Neural crest cell (in vitro differentiated cells): ENCODE measurements around the gene MET. TPM values are rescaled to one million over a fixed set of nuclear protein-coding genes. Genes with fewer than 3 reads are reported as not detected.

Source experiments
- DNase-seq: peaks from one replicate; pipeline ENCODE4 v3.0.0; 2021; ENCODE audit warnings: low read depth, mixed read lengths, low spot score
- H3K27ac Mint-ChIP-seq: one replicate; pipeline ENCODE4 v1.8.0; 2021; ENCODE audit warnings: mild to moderate bottlenecking, mixed read lengths; ENCODE audit not compliant: unreplicated experiment
- H3K27me3 Mint-ChIP-seq: 2 replicates; pipeline ENCODE4 v1.8.0; 2021; ENCODE audit warnings: low read depth, mild to moderate bottlenecking, mixed read lengths
- H3K36me3 Mint-ChIP-seq: 2 replicates; pipeline ENCODE4 v1.8.0; 2021; ENCODE audit warnings: low read depth, mild to moderate bottlenecking, mixed read lengths
- H3K4me1 Mint-ChIP-seq: 2 replicates; pipeline ENCODE4 v1.8.0; 2021; ENCODE audit warnings: mixed read lengths
- H3K4me3 Mint-ChIP-seq: one replicate; pipeline ENCODE4 v1.8.0; 2021; ENCODE audit warnings: mild to moderate bottlenecking, mixed read lengths
- H3K9me3 Mint-ChIP-seq: 2 replicates; pipeline ENCODE4 v1.8.0; 2021; ENCODE audit warnings: mixed read lengths
- CTCF ChIP-seq: fragments of 200-600 bp; sonication (generic); conservative IDR thresholded peaks from 2 replicates; pipeline ENCODE4 v1.5.0; 2021; ENCODE audit warnings: antibody characterized with exemption, mild to moderate bottlenecking
- total RNA-seq: library from RNA; stranded (reverse); gene quantifications from 2 replicates; pipeline ENCODE4 v1.2.1, GENCODE V29; 2021

The MET gene
- total RNA-seq, 1 donor from 2014 or later: 4.0 TPM

GRCh38 chr7:116733924-116734580 lies 62.1 kb downstream of the MET start:
- Mint-ChIP-seq H3K27me3 (no peaks in the 10 kb centered on the region), H3K4me1 (peaks cover 14% of the 10 kb centered on the region), H3K4me3 (no peak overlapping the region), H3K36me3 (no peaks in the 10 kb centered on the region), H3K27ac (no peak overlapping the region), H3K9me3 (no peaks in the 10 kb centered on the region)
- no peak for DNase-seq
- no peak for TF ChIP-seq CTCF

GRCh38 chr7:116734710-116735109 lies 62.7 kb downstream of the MET start:
- Mint-ChIP-seq H3K4me3 (no peak overlapping the region), H3K36me3 (no peaks in the 10 kb centered on the region), H3K27ac (no peak overlapping the region), H3K27me3 (no peaks in the 10 kb centered on the region), H3K9me3 (no peaks in the 10 kb centered on the region), H3K4me1 (peaks cover 14% of the 10 kb centered on the region)
- TF ChIP-seq CTCF: no peak
- no peak for DNase-seq

GRCh38 chr7:116736927-116737715 lies 65.1 kb downstream of the MET start:
- Mint-ChIP-seq H3K27me3 (no peaks in the 10 kb centered on the region), H3K4me3 (no peak overlapping the region), H3K36me3 (no peaks in the 10 kb centered on the region), H3K4me1 (peaks cover 14% of the 10 kb centered on the region), H3K27ac (no peak overlapping the region), H3K9me3 (no peaks in the 10 kb centered on the region)
- DNase-seq: no peak
- no peak for TF ChIP-seq CTCF

GRCh38 chr7:116738378-116738777 lies 66.4 kb downstream of the MET start:
- no peaks in the 10 kb centered on the region for H3K27me3 Mint-ChIP-seq
- no peaks in the 10 kb centered on the region for H3K9me3 Mint-ChIP-seq
- H3K4me3 Mint-ChIP-seq: no peak overlapping the region
- H3K4me1 Mint-ChIP-seq: peaks cover 10% of the 10 kb centered on the region
- H3K36me3 Mint-ChIP-seq: no peaks in the 10 kb centered on the region
- TF ChIP-seq CTCF: no peak
- no peak overlapping the region for H3K27ac Mint-ChIP-seq
- no peak for DNase-seq

- Mint-ChIP-seq H3K27ac (no peak overlapping the region), H3K27me3 (no peaks in the 10 kb centered on the region)
- DNase-seq: no peak
These were observed 67.3 kb downstream of the MET start for GRCh38 chr7:116739307-116739706.

More at GRCh38 chr7:116739307-116739706, 67.3 kb downstream of the MET start:
- no peaks in the 10 kb centered on the region for H3K36me3 Mint-ChIP-seq
- peaks cover 5% of the 10 kb centered on the region for H3K4me1 Mint-ChIP-seq
- no peak for TF ChIP-seq CTCF
- H3K9me3 Mint-ChIP-seq: no peaks in the 10 kb centered on the region
- no peak overlapping the region for H3K4me3 Mint-ChIP-seq
